HG03521 (cell line): ENCODE data around the gene SLC25A1.

Experiments
- ATAC-seq: cut with Tn5 transposase; IDR thresholded peaks from one replicate; pipeline ENCODE4 v1.9.1; 2021; ENCODE audit warnings: mild to moderate bottlenecking, moderate library complexity; ENCODE audit not compliant: unreplicated experiment

SLC25A1 gene

DNA sequence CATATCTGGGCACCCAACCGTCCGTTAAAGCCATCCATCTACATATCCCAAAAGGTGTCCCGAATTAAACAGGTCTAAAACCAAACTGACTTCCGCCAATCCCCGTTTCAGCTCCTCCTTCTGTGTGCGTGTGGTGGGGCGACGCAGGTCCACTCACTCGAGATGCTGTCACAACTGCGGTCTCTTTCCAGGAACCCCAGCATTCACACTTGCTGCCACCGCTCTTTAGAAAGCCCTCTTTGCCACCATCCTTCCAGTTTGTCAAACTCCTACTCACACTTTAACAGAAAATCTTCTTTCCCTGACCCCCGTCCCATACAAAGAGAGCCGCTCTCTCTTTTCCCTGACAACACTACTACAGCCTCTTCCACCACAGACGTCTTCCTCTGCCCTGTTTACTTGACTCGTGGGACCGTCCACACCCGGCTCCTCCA lies 34.6 kb downstream of the SLC25A1 start:
- no peak for ATAC-seq

DNA sequence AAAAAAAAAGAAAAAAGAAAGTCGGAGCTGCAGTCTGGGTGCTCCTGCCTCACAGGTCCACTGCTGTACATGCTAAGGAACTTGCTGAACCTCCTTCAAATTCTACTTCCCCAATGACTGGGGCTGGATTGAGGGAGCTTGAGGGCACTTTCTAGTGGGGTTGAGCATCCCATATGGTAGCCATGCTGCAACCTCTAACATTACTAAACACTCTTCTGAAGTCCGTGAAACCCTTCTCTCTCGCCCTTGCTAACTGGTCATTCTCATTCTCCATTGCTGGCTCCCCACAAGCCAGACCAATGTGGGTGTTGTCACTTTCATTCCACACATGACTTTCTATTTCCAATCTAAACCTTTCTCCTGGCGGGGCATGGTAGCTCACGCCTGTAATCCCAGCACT lies 35.3 kb downstream of the SLC25A1 start:
- no peak for ATAC-seq

DNA sequence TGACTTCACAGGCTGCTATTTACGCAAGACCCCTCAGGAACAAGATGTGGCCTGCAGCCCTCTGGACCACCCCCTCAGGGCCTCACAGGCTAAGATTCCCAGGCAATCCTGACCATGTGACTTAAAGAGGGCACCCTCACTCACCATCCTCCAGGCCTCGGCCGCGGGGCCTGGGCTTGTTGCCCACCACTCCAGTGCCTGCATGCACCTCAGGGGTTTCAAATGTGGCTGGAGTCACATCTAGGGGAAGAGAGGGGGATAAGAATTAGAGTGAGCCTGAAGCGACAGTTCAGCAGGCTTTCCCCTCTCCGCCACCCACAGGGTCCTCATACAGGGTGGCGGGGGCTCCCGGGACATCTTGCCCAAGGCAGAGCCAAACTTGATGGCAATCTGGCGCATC lies 36.1 kb downstream of the SLC25A1 start:
- no peak for ATAC-seq

DNA sequence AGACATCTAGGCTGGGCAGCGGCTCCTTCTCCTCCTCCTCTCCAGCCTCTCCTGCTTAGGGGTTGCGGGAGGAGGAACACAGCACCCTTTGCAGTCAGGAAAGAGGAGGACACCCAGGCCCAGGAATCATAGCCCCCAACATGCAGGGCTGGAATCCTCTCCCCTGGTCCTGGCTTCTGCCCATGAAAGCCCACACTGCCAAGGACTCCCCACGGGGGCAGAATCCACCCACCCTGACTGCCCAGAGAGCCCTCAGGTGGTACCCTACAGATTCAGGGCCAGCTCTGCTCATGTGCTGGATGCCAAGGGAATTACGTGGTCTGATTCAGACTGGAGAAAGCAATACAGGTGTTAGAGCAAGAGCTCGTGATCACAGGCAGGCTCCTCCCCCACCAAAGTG lies 38.6 kb downstream of the SLC25A1 start:
- ATAC-seq: no peak

DNA sequence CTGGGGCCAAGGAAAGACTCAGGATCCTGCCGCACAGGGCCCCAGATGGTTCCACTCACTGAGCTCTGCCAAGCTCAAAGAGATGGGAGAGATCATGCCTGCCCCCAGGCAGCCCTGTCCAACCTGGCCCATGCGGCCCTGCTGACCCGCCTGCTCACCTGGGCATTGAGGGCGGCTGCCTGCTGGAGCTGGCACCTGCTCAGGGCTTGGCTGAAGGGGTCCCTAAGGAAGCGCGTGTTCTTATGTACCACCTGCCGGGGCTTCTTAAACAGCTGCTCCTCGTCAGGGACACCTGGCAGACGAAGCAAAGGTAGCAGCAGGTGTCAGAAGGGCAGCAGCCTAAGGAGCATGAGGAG lies 39.6 kb downstream of the SLC25A1 start:
- ATAC-seq: no peak

DNA sequence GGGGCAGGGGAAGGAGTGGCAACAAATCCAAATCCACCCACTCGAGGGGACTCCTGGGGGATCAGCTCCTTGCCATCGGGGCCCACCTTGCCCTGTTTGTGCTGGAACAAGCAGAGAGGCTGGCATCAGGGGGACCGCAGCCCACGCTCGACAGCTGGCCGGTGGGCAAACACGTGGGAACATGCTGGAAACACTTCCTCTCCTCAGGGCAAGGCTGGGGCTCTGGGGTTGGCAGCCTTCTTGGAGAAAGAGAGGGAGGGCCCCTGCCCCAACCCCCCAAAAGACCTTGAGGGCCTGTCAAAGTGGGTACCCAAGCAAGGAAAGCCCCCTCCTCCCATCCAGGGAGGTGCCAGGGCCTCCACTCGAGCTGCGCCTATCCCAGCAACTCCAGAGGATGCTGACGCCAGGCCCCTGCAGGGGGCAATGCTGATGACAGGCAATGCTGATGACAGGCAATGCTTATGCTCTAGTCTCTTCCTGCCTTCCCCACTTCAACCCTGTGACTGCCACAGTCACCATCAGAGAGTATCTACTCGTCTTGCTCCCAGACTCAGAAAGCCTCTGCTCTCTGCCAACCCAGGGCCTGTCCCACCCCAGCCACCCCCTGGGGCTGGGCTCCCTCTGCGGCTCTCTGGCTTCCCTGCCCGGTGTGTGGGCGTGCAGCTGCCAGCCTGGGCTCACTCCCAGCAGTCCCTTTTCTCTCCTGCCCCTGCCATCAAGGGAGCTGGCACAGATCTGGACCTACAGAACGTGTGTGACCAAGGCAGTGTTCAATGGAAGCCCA lies 40.1 kb downstream of the SLC25A1 start:
- ATAC-seq: no peak

DNA sequence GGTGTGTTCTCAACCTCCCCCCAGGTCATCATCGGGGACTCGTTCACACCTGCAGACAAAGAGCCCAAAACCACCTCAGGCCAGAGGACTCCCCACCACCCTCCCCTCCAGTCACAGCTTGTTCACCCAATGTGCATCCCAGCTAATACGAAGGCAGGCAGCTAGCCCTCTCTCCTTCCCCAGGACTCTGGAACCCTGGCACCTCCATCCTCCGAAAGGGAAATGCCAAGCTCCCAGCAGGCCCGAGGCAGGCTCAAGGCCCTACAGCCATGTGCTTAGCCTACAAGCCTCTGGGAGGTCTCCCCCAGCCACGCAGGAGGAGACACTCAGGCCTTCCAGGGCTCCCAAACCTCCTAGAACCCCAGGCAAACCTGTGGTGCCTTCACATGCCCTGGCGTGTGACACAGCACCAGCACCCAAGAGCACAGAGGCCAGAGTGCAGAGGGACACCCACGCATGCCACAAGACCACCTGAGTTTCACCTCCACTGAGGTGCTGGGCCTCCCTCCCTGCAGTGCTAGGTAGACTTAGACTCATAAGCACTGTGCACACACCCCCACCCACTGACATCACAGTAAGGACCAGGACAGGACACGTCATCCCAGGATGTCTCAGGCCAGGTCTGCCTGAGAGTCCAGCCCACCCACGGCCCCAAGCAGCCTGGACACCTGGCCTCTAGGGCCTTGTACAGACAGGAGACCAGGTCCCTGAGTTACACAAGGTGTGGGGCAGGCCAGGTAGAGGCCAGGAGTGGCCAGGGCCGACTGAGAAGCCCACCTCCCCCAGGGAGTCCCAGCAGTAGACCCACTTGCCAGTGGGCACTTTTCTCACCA lies 40.9 kb downstream of the SLC25A1 start:
- no peak for ATAC-seq

DNA sequence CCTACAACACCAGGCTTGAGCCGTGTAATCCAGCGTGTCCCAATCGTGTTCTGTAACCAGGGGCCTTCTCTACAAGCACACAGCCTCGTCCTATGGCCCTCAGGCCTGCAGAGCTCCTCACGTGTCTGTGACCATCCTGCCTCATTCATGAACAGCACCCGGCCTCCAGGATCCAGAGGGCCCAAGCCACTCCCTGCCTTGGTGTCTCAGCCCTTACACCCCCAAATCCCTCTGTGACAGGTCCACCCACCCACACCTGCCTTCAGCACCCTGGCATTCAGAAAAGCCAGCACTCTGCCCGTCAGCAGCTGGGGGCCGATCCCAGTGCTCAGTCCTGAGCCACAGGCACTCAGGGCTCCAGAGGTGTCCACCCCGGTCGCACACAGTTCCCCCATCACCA lies 41.6 kb downstream of the SLC25A1 start:
- ATAC-seq: no peak

DNA sequence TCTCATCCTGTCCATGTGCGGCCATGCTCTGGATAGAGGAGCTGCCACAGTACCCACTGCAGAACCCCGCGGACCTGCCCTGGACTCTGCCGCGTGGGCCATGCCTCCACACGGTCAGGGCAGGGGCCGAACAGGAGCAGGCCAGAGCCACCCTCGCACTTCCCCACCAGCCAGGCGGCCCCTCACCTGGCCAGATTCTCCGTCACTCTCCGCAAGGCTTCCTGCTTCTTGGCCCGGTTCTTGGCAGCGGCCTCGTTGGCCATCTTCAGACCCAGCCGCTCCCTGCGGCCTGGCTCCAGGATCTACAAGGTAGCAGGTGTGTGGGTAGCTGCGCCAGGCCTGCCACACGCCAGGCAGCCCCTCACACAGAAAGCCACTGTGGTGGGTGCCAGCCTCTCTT lies 43.7 kb downstream of the SLC25A1 start:
- ATAC-seq: no peak

DNA sequence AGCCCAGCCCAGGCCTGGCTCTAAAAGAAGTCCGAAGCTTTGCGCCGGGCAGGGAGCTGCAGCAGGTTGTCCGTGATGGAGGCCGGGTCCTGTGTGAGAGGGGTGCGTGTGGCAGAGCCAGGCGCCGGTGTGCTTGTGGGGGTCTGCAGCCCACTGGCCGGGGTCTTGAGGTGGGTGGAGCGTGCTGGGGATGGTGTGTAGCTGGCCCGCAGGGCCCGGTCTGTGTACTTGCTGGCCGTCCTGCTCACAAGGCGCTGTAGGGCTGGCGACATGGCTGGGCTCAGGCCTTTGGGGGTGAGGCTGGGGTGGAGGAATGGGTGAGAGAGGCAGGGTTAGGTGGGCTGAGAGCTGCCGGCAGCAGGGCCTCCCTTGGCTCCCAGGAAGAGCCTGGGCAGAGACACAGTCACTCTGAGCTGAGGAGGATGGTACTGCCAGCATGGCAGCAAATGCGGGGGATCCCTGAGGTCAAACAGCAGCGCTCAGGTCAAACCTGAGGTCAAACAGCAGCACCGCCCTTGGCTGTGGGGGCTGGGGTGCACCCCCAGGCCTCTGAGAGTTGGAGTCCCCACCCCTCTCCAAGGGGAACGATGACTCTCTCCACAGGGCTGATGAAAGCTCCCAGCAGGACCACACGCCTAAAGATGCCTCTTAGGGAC lies 44.2 kb downstream of the SLC25A1 start:
- no peak for ATAC-seq

DNA sequence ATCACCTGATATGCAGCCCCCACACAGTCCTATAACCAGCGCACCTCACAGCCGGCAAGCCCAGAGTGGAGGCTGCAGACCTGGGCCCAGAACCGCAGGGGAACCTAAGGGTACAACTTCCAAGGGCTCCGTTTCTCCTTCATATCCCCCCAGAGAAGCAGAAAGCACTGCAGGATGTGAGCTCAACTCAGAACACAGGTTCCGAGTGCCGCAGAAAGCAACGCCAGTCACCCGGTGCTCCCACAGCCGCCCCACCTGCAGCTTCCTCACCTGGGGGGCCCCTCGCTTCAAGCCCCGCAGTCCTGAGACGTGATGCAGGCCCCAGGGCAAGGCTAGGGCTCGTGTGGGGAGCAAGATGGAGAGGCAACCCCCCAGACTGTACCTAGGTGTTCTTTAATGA lies 45.0 kb downstream of the SLC25A1 start:
- ATAC-seq: no peak

DNA sequence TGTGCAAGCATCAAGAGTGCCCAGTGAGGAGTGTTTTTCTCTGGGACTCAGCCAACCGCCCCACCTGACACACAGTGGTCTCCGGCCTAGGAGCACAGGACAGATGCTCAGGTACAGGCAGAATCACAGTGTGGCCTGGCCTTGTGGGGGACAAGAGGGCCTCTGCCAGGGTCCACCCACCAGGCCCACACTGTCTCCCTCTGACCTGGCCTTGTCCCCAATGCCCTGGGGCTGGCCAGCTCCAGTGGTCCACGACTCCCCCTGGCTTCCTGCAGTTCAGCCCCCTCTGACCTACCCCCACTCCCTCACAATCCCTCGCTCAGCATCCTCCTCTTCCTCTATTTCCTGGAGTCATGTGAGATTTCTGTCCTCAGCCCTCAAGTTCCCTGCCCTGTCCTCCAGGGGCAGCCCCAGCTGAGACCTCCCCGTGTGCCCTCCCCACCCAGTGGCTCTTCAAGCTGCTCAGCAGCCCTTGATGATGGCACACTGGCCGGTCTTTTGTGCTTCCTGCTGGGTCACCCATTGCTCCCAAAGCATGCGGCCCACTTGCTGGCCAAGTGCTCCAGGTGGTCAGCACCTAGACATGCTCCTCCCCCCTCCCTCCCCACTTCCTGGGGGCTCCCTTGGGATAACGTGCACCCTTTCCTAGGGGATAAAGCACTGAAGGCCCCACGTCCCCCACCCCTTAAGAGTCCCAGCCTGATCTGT lies 45.7 kb downstream of the SLC25A1 start:
- no peak for ATAC-seq

DNA sequence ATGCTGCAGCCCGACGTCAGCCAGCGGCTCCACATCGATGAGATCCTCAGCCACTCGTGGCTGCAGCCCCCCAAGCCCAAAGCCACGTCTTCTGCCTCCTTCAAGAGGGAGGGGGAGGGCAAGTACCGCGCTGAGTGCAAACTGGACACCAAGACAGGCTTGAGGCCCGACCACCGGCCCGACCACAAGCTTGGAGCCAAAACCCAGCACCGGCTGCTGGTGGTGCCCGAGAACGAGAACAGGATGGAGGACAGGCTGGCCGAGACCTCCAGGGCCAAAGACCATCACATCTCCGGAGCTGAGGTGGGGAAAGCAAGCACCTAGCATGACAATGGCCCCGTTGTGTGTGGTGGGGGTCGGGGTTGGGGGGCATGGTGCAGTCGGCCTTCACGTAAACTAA lies 46.4 kb downstream of the SLC25A1 start:
- ATAC-seq: no peak

DNA sequence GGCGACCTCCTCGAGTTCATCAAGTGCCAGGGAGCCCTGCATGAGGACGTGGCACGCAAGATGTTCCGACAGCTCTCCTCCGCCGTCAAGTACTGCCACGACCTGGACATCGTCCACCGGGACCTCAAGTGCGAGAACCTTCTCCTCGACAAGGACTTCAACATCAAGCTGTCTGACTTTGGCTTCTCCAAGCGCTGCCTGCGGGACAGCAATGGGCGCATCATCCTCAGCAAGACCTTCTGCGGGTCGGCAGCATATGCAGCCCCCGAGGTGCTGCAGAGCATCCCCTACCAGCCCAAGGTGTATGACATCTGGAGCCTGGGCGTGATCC lies 46.9 kb downstream of the SLC25A1 start:
- ATAC-seq: no peak

DNA sequence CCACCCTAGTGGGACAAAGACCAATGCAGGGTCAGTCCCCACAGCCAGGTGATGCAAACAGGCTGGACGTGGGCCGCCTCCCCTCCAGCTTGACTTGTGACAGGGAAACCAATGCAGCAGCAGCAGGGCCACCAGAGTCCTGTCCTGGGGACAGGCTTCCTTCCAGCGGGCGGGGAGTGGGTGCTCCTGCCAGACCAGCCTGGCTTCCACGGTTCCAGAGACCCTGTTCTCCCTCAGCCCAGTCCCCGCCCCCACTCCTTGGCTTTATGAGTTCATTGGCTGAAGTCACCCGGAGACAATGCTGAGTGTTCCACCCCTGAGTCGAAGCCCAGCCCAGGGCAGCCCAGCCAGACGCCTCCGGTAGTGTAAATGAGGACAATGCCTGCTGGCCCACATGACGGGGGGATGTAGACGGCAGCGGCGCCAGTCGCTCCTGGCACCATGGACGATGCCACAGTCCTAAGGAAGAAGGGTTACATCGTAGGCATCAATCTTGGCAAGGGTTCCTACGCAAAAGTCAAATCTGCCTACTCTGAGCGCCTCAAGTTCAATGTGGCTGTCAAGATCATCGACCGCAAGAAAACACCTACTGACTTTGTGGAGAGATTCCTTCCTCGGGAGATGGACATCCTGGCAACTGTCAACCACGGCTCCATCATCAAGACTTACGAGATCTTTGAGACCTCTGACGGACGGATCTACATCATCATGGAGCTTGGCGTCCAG lies 47.4 kb downstream of the SLC25A1 start, which contains the start of gene TSSK2:
Gene TSSK2 (plus strand): TSS at position 350 of the 726 bp plus-strand sequence. CDS start 92 bp downstream, at position 442.
- ATAC-seq: no peak

DNA sequence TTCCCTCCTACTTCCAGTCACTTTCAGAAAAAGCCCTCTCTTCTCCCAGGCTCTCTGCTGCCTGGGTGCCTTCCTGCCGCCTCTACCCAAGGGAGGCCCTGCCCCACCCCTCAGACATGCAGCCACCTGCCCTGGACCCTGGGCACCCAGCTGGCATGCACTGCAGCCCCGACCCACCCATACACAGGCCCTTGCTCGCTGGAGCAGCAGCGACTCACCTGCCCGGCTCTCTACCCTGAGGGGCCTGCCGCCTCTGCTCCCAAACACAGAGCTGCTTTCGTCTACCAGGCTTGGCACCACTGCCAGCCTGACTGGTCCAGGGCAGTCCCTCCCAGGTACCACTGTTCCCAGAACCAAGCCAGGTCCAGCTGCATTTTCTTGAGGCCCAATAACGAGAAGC lies 48.7 kb downstream of the SLC25A1 start:
- ATAC-seq: no peak

DNA sequence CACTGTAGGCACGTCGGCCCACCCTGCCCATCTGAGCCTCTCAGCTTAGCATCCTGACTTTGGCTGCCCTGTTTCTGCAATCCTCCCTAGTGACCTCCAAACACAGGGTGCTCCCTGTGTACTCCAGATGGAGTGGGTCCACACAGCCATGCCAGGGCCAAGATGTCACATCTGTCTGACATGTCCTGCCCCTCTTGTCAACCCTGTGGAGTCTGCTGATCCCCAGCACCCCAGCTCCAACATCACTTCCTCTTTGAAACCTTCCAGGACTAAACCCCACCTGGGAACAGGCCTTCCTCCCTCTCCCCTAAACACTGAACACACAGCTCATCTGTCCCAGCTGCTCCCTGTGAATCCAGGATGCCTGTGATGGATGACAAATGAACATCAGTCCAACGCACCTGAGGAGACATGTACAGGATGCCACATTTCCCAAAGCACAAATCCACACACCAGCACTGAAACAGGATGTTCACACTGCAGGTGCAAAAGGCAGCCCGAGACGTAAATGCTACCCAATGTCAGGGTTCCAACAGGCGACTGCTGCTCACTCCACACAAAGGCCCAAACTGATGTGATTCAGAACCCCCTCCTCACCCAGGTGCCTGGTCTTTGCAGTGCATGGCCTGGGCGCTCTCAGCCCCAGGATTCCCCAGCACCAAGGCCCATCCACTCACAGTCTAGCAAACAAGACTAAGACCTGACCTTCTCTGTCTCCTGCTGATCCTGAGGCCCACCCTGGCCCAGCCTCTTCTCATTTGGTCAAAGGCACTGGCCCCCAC lies 49.4 kb downstream of the SLC25A1 start:
- ATAC-seq: no peak

DNA sequence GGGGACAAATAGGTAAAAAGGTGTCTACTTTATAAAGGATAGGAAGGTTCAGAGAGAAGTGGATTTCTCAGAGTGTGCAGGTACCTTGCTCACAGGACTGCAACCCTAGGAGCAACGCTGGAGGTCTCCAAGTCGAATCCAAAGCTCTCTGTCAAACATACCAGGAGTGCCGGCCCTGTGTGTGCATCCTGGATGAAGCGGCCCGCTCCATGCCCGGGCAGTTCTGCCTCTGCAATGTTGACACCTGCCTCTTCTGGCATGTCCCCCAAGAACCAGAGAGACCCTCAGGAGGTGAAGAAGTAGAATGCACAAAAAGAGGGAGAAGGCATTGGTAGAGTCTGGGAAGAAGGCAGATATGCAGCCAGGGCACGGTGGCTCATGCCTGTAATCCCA lies 50.5 kb downstream of the SLC25A1 start:
- ATAC-seq: no peak

DNA sequence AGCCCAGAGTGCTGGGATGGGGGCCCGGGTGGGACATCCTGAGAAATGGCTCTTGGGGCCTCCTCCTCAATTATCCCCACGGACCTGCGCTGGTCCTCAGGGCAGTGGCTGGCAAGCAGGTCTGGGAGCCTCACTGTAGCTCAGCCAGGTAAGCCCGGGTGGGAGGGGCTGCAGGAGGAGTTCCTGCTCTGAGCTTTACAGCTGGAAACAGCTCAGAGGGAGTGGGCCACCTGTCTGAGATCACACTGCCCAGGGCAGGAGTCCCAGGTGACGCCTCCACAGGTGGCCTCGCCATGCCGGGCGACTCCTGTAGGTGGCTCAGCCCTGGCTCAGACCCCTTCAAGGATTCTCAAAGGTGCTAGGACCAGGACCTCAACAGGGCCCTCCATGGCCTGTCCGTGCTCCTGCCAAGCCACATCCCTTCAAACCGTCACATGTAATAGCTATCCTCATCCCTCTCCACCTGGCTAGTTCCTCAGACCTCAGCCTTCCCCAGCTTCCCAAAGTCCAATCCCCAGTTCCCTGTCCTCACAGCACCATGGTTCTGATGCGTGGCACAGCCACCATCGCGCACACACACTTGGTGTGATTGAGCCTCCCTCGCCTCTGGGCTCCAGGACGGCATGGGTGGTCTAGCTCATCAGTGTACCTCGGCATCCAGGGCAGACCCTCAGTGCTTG lies 51.1 kb downstream of the SLC25A1 start:
- ATAC-seq: no peak
